Retina (tissue), 1 donor: Measurements from ENCODE around the gene GTF2H2C.
"Not testable (repeated sequence)": the region's sequence is repeated elsewhere in the genome, so short reads cannot be mapped to it uniquely, and the experiment has no call there.

Experiments
- DNase-seq: peaks from one replicate; pipeline ENCODE4 v3.0.0-alpha.2; 2016

The GTF2H2C gene

GRCh38 chr5:69568072-69568471, 8.1 kb downstream of the GTF2H2C start:
- not testable (repeated sequence) for DNase-seq

- DNase-seq, result not testable (repeated sequence)
Measured at GRCh38 chr5:69583356-69583755, 23.4 kb downstream of the GTF2H2C start.

- DNase-seq, result not testable (repeated sequence)
Measured at GRCh38 chr5:69596114-69596840, 36.3 kb downstream of the GTF2H2C start.

DNA sequence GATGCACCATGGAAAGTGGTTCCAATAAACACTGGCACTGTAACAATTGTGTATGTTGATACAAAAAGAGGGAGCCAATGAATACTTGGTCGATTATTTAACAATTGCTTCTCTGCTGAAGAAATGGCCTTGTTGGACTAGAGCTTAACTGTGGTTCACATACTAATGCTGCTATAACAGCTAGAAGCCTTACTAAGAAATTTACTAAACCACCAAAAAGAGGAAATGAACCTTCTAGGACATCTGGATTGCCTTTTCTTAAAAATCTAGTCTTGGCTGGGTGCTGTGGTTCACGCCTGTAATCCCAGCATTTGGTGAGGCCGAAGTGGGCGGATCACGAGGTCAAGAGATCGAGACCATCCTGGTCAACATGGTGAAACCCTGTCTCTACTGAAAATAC, 42.0 kb downstream of the GTF2H2C start:
- not testable (repeated sequence) for DNase-seq

GRCh38 chr5:69606839-69607238, 46.8 kb downstream of the GTF2H2C start:
- DNase-seq, result not testable (repeated sequence)

GRCh38 chr5:69607750-69608149, 47.8 kb downstream of the GTF2H2C start:
- not testable (repeated sequence) for DNase-seq

GRCh38 chr5:69608861-69609496, 49.0 kb downstream of the GTF2H2C start:
- not testable (repeated sequence) for DNase-seq

GRCh38 chr5:69614843-69615242, 54.9 kb downstream of the GTF2H2C start:
- DNase-seq, result not testable (repeated sequence)

- not testable (repeated sequence) for DNase-seq
Measured at GRCh38 chr5:69631879-69632278, 71.9 kb downstream of the GTF2H2C start.
